G401 (cell line): ENCODE measurements around the gene MAP4K1. TPM values are rescaled to one million over a fixed set of nuclear protein-coding genes. Genes with fewer than 3 reads are reported as not detected.

Experiments used
- DNase-seq: peaks from one replicate; pipeline ENCODE4 v3.0.0-alpha.2; 2015; ENCODE audit warnings: low spot score
- in situ Hi-C: cut with HindIII; loops from 2 replicates; pipeline ENCODE4 v1.10.0; 2016; ENCODE audit warnings: low sequenced_read_pairs, mixed read lengths
- total RNA-seq: library from RNA; depleted of rRNA; stranded (reverse); fragments of >200 nt; shearing (Covaris generic); gene quantifications from 2 replicates; pipeline ENCODE4 v1.2.3, GENCODE V29; 2014; rRNA removed

MAP4K1 gene
- total RNA-seq: 0.62 TPM in 1 of 2 replicates, not detected in the other

DNA sequence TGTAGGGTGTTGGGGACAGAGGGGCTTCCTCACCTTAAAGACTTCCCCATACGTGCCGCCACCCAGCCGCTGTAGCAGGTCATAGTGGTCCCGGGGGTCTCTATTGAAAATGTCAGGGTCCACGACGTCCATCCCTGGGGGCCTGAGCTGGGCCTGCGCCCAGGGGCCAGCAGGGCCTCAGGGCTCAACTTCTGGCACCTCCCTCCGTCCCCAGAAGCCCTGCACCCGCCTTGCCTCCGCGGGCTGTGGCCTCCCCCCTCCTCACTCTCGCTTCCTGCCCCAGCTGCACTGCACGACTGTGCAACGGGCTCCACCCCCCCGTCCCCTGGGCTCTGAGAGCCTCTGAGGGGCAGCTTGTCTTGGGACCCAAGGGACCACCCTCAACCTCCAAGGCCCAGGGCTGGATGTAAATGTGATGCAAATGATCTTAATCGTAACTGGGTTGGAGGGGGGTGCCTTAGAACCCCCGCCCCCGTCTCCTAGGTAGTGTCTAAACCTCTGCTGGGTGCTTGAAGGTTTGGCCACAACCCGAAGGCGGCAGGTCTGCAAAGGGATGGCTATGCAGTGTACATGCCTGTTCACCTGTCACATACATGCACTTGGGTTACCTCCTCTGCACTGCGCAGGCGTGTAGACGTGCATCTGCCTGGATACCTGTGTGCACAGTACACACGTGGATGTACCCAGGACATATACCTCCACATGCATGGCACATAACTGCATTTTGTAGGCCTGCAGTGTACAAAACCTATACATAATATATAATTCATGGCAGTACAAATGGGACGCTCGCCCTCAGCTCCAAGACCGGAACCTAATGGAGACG, at the start of gene MAP4K1:
Gene MAP4K1 (minus strand): TSS at position 190 of the 826 bp plus-strand sequence. CDS start 58 bp downstream, at position 132.
- DNase-seq: peak; percentile 48
- in situ Hi-C loops: no loop called here

DNA sequence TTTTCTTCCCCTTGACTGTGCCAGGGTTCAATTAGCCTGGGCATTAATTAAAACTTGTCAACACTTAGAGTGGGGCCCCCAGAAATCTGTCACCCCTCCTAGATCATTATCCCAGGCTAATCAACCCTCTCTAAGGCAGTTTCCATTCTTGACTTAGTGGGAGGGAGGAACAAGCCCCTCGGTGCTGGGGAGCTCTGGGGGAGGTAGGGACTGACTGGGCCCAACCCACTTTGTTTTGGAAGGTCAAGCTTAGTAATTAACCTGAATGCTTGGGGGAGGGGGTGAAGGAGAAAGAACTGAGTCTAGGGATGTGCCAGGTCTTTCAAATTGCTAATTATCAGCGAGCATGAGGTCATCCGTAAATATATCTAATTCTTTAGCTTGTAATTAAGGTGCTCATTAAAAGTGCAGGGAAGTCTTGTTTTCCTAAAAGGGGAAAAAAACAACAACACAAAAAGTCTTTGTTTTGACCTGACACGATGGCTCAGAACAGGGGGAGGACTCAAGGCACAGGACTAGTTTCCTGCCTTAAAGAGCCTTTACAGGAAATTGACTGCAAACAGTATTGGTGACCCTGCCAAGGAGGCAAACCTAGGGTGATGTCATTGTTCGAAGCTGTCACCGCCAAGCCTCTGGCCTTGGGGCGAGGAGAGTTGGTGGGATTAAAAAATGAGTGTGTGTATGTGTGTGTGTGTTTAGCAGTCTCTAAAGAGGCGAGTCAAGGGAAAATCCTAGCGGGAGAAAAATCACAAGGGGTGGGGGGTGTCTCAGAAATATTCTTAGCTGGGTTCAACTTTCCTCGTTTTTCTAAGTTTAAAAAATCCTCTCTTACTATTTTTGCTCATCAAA, 49.1 kb upstream of the MAP4K1 start:
- in situ Hi-C loops: no loop called here
- no peak for DNase-seq

DNA sequence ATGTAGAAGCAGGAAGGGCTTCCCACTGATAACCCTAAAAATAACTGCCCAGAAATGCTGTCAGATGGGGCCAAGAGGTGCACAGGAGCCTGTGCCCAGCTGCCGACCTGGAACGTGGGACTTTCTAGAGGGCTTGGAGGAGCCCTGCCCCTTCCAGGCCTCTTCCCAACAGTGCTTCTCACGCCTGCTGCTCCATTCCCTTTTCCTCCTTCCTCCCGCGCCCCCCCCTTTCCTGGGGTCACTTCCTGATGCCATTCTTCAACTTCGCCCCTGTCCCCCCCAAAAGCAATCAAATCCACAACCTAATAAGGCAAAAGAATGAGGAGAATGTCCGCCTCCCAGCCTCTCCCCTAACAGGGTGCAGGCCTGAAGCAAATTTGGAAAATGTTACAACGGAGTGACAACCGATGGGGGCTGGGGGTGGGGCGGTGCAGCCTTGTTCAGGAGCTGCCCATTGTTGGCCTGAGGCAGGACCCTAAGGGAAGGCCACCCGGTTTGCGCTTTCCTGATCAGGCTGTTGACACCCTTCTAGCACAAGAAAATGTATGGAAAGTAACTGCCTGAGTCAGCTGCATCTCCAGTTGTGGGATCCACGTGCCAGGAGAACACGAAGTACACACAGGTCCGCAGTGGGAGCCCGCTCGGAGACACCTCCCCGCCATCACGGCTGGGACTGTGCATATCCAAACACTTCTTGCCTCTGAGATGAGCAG, 48.4 kb upstream of the MAP4K1 start:
- peak; percentile 62 for DNase-seq
- in situ Hi-C loops: no loop called here

DNA sequence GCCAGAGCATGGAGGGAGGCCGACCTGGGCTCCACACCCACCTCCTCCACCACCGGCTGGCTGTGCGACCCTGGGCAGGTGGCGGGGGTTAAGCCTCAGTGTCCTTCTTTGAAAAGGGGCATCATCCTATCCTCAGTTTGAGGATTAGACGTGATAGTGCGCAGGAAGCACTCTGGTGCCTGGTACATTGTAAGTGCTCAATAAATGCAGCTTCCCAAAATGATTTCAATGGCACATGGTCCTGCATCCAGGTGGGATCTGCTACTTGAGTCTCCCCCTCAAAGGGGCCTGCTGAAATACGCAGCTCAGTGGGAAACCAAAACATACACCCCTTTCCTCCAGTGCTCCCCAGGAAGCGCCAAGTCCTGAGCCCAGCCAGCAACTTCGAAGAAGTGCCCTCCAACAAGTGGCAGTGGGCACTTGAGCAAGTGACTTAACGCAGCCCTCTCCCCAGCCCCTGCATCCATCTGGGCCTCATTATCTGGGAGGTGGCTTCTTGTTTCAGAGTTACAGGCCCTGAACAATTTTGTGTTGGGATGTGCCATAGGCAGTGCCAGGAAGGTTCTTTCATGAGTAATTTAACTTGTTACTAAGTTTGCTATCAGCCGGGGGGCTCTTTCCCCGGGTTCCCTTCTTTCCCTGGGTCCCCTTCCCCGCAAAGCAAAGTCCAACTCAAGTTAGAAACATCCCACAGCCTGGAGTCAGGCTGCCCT, 47.6 kb upstream of the MAP4K1 start:
- in situ Hi-C loops: no loop called here
- no peak for DNase-seq

DNA sequence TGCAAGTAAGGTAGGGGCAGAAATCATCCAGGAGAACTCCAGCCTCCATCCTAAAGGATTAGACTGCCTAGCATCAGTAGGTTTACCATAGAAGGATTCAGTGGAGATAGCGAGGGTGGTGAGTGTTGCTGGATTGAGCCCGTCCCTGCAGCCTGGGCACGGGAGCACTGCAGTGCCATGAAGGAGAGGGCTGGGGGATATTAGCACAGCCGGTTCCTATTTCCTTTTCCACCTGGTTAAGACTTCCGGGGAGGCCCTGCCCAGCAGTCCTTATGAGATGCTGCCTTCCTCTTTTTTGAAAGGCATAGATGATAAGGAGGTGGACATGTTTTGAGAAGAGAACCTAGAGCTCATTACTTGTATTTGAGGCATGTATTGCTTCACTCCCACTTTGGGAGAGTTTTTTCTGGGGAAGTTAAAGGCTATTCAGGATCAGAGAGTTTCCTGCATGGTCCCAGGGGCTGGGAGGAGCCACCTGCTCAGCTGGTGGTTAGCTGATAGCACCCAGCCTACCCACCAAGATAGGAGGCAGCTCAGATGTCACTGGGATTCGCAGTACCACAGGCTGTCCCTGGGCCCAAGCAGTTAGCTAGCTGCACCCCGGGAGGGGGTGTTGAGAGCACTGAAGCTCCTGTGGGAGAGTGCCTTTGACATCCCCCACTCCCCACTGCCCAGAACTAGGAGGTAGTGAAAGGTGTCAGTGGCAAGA, 46.9 kb upstream of the MAP4K1 start:
- in situ Hi-C loops: no loop called here
- no peak for DNase-seq

DNA sequence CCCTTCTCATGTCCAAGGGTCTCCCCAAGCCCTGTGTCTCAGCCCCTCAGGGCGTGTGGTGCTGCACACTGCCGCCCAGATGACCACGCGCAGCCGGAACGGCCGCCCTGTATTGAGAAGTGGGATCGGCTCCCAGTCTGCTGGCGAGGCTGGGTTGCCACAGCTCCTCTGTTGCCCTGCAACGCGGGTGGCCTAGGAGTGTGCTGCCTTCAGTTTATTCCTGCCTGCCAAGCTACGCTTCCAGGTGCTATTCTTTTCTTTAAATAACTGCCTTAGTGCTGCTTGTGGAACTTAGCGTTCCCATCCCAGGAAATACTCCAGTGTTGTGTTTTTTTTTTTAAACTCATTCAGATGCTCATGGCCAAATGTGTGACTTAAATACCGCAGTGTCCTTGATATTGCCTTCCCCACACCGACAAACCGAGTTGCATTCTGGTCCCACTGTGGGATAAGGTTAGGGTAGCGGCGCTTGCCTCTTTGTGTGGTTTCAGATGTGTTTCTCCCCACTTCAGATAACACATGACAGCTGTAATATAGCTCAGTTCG, 46.3 kb upstream of the MAP4K1 start:
- in situ Hi-C loops: no loop called here

DNA sequence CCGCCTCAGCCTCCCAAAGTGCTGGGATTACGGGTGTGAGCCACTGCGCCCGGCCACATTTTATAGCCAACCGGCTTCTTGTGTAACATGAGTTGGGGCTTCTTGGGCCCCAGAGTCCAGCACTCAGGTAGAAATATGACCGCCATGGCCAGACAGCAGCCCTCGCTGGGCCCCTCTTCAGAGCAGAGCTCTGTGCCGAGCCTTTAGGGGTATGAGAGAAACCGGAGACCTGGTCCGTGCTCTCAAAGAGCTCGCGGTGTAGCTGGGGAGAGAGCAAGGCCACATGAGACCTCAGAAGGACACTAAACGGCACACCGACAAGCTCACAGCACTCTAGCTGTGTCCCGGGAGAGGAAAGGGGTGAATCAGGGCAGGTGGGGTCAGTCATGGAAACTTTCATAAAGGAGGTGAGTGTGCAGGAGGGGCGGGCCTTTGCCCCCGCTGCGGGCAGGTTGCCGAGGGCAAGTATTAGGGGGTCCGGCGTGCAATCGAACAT, 45.5 kb upstream of the MAP4K1 start:
- in situ Hi-C loops: no loop called here

More for the DNA sequence above, 46.3 kb upstream of the MAP4K1 start:
- peak; percentile 66 for DNase-seq

DNA sequence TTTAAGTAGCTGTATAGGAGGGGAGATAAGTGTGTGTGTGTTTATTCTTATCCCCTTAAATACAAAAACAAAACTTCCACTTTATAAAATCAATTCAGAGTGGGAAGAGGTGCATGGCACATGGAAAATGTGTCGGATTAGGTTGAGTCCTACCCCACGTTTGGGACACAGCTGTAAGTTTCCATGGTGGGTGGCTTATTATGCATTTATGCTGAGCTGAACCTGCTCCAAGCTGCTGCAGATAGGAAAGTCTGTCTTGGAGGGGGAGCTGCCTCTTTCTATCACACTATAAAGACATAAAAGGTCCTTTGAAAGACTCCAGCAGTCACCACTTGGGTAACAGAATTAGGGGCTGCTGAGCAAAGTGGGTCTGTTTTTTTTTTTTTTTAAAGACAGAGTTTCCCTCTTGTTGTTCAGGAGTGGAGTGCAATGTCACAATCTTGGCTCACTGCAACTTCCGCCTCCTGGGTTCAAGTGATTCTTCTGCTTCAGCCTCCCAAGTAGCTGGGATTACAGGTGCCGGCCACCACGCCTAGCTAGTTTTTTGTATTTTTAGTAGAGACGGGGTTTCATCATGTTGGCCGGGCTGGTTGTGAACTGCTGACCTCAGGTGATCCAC, 44.9 kb upstream of the MAP4K1 start:
- in situ Hi-C loops: no loop called here
- DNase-seq: no peak

More for the DNA sequence above, 45.5 kb upstream of the MAP4K1 start:
- no peak for DNase-seq

DNA sequence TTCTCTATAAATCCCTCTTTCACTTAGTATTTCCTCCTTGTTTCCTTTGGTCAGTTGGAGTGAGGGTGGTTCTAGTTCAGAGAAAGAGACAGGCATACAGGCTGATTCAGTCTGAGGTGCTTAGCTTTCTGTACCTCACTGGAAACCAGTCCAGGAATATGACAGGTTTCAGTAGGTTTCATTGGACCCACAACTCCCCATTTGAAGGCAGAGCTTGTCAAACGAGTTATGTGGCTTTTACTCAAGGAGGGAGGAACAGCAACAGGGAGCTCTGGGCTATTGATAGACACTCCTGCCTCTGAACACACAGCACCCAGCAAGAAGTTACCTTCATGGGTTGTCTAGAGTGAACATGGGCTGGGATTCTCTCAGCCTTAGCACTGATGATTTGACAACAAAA, 44.2 kb upstream of the MAP4K1 start:
- DNase-seq: no peak
- in situ Hi-C loops: no loop called here

DNA sequence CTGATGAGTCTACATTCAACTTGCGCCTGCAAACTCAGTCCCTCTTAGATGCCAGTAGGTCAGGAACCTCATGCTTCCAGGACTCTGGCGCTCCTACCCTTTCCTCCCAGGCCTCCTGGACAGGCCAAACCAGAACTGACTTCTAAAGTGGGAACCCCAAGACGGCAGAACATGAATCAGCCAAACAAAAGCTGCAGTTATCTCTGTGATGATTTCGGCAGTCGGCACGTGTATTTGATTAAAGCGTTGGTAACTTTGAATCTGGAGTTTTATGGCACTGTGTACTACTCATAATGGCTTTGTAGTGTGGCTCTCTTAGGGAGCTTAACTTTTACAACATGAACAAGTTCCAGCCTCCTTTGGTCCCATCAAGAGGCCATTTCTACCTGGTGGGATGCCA, 43.4 kb upstream of the MAP4K1 start:
- in situ Hi-C loops: no loop called here
- DNase-seq: no peak

DNA sequence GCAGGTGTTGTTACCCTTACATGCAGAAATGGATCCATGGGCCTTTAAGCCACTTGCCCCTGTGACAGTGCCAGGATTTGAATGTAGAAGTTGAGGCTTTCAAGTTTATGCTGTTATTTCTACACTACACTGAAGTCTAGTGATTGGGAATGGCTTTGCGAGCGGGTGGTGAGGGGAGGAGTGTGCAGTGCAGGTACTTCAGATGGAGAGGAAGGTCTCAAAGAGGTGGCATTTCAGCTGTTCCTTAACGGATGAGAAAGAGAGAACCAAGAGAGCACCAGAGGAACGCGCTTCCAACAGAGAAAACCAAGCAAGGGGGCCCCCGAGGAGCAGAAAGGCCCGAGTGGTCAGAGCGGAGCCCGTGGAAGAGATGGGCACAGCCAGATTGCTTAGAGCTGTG, 43.0 kb upstream of the MAP4K1 start:
- DNase-seq: no peak
- in situ Hi-C loops: no loop called here

DNA sequence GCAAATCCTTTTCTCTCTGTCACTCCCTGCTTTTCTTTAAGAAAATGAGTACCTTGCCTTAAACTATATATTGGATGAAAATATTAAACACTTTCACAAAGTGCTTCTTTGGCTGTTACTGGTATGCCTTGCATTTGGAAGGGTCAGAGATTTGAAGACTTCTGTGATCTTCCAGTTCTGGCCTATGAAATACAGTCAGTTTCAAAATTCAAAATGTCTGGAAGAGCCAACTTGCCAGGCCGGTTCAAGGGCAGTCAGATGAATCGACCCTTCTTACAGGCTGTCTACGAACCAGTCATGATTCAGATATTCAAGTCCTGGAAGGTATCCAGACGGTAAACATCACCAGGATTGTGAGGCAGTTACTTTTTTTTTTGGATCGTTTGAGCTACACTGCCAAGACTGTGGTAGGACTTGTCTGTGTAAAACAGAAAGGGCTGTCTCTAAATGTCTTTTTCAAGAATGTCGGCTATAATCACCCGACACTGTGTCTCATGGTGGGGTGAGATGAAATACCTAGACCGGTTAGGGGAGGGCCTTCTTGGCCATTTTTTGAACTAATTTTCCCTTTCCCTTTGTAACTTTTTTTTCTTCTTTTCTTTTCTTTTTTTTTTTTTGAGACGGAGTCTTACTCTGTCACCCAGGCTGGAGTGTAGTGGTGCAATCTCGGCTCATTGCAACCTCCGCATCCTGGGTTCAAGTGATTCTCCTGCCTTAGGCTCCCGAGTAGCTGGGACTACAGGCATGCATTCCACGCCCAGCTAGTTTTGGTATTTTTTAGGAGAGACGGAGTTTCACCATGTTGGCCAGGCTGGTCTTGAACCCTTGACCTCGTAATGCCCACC, 40.9 kb upstream of the MAP4K1 start:
- DNase-seq: peak; percentile 39

DNA sequence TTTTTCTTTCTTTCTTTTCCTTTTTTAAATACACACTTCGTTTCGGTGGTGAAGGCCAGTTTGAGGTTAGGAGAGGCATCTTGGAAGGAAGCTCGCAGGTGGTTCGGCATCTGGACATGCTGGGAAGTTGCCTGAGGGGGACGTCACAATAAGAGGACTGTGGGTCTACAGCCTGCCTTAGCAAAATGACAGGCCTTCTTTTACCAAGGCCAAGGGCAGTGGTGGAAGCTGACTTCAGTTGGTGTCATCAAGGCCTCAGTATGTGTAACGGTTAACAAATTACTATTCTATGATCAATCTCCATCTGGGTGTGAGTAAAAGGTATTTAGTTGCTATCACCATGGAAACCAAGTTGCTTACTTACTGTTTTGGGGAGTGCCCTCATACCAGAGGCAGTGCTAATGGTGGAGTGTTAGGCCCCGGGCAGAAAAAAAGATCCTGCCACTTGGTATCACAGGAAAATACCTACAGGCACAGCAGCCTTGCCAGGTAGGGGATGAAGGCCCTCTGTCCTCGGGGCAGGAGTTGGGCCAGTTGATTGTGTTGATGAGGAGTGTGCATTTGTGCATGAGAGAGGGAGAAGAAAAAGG, 40.0 kb upstream of the MAP4K1 start:
- peak; percentile 43 for DNase-seq
- in situ Hi-C loops: no loop called here

More for the DNA sequence above, 40.9 kb upstream of the MAP4K1 start:
- in situ Hi-C loops: no loop called here

DNA sequence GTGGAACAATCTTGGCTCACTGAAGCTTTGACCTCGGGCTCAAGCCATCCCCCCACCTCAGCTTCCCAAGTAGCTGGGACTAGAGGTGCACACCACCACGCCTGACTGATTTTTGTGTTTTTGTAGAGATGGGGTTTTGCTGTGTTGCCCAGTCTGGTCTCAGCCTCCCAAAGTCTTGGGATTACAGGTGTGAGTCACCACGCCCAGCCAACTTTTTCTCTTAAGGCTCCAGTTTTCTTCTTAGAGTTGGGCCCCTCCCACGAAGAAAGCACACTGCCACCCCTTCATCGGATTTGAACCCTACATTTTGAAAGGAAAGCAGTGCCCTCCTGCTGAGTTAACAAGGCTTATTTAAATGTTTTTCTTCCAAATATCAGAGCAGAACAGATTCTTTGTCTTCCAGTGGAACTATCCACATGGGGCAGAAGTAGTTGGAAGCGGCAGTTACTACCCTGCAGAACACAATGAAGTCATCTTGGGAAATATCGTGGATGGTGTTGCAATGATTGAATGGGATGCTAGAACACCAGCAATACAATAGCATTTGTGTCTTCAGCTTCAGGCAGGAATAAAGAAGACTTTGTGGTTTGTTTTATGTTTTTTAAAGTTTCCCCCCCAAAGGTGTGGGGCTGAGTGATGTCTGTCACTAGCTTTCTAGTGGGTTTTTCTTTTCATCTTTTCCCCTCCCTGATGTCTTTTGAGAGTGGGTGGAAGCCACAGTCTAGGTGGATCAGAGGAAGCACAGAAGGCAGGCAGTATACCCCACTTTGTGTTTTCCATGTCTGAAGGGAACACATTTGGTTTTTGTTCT, 38.6 kb upstream of the MAP4K1 start:
- in situ Hi-C loops: no loop called here

DNA sequence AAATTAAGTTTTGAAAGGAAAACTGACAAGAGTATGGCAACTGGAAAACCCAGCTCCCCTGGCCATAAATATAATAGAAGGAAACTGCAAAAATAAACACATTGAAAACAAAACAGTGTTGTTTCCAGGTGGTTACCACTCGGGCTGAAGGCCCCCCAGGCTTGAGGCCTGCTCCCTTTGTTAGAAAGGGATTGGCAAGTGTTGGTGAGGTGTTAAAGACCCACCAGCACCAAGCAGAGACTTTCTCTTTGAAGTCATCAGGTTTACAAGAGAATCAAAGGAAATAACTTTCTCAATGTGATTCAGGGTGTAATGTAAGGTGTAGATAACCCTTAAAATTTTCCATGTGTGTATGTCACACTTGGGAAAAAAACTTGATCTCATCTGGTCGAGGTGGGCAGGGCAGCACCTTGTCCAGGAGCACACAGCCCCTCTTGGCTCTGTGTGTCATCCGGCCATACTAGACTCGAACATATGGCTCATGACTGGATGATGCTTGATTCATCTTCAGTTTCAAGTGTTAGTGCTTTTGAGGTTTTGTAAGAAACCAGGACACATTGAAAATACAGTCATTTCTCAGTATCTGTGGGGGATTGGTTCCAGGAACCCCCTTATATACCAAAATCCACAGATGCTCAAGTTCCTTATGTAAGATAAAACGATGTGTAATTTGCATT, 37.5 kb upstream of the MAP4K1 start:
- no peak for DNase-seq
- in situ Hi-C loops: no loop called here

More for the DNA sequence above, 38.6 kb upstream of the MAP4K1 start:
- no peak for DNase-seq
